IMR-90 (cell line): ENCODE measurements around the gene IL1R2.

Source experiments
- BHLHE40 ChIP-seq: fragments of 150-350 bp; IDR thresholded peaks from 2 replicates; pipeline ENCODE4 v1.6.1; 2016; ENCODE audit warnings: mild to moderate bottlenecking, low read depth, low read length
- CEBPB ChIP-seq: IDR thresholded peaks from 2 replicates; pipeline ENCODE4 v1.6.1; 2012; ENCODE audit warnings: low read depth, low read length, improper control_type of control experiment
- CHD1 ChIP-seq: IDR thresholded peaks from 2 replicates; pipeline ENCODE4 v1.6.1; 2012; ENCODE audit warnings: low read depth, low read length, improper control_type of control experiment
- FOS ChIP-seq: fragments of 150-350 bp; IDR thresholded peaks from 2 replicates; pipeline ENCODE4 v1.6.1; 2016; ENCODE audit warnings: low read depth, low read length
- MAFK ChIP-seq: IDR thresholded peaks from 2 replicates; pipeline ENCODE4 v1.6.1; 2012; ENCODE audit warnings: low read depth, low read length, improper control_type of control experiment
- MXI1 ChIP-seq: IDR thresholded peaks from 2 replicates; pipeline ENCODE4 v1.6.1; 2012; ENCODE audit warnings: low read depth, mild to moderate bottlenecking, low read length, moderate library complexity, borderline replicate concordance
- POLR2A ChIP-seq: IDR thresholded peaks from 2 replicates; pipeline ENCODE4 v1.6.1; 2012; ENCODE audit warnings: mild to moderate bottlenecking, low read depth, low read length
- RAD21 ChIP-seq: IDR thresholded peaks from 2 replicates; pipeline ENCODE4 v1.6.1; 2012; ENCODE audit warnings: low read length, improper control_type of control experiment
- RCOR1 ChIP-seq: IDR thresholded peaks from 2 replicates; pipeline ENCODE4 v1.6.1; 2012; ENCODE audit warnings: mild to moderate bottlenecking, low read length, improper control_type of control experiment; ENCODE audit not compliant: insufficient replicate concordance
- TF ChIP-seq, protein P1 (sequence below): conservative IDR thresholded peaks from 2 replicates; pipeline ENCODE4 v1.5.1; 2012; ENCODE audit warnings: mild to moderate bottlenecking, low read depth, low read length, improper control_type of control experiment
- TF ChIP-seq, protein P2 (sequence below): fragments of 150-350 bp; IDR thresholded peaks from 2 replicates; pipeline ENCODE4 v1.6.1; 2017; ENCODE audit warnings: mild to moderate bottlenecking, antibody characterized with exemption, low read length, low read depth

DNA sequence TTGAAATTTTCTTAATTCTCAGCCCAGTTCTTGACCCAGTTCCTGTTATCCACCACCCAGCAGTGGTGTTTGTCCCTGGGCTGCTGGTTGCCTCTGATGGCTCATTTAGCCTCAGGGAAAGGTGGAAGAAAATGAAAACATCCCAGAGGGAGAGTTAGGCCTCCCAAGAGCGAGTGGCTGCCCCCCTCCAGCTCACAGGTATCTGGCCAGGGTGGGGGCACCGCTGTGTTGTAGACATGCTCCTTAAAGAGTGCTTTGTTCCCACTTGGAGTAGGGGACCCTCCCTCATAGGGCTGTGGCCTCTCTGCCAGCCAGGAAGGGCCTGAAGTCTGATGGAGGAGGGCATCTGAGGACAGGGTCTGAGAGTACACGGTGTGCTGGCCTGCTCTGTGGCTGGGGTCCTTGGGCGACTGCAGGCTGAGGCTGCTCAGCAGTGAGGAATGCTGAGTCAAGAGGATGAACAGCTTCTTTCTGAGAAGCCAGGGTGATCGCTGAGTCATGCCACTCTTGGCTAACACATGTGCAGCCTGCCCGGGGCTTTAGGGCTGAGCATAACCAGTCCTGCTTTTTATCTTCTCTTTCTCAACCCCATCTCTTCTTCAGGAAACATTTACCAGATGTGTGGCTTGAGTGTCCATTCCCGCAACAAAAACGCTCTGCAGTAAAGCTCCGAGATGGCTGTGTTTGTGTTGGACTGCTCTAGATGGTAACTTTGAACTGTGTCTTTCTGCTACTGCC is 72.3 kb downstream of the IL1R2 start:
- TF ChIP-seq, protein P1, sequence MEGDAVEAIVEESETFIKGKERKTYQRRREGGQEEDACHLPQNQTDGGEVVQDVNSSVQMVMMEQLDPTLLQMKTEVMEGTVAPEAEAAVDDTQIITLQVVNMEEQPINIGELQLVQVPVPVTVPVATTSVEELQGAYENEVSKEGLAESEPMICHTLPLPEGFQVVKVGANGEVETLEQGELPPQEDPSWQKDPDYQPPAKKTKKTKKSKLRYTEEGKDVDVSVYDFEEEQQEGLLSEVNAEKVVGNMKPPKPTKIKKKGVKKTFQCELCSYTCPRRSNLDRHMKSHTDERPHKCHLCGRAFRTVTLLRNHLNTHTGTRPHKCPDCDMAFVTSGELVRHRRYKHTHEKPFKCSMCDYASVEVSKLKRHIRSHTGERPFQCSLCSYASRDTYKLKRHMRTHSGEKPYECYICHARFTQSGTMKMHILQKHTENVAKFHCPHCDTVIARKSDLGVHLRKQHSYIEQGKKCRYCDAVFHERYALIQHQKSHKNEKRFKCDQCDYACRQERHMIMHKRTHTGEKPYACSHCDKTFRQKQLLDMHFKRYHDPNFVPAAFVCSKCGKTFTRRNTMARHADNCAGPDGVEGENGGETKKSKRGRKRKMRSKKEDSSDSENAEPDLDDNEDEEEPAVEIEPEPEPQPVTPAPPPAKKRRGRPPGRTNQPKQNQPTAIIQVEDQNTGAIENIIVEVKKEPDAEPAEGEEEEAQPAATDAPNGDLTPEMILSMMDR = no peak
- TF ChIP-seq, protein P2, sequence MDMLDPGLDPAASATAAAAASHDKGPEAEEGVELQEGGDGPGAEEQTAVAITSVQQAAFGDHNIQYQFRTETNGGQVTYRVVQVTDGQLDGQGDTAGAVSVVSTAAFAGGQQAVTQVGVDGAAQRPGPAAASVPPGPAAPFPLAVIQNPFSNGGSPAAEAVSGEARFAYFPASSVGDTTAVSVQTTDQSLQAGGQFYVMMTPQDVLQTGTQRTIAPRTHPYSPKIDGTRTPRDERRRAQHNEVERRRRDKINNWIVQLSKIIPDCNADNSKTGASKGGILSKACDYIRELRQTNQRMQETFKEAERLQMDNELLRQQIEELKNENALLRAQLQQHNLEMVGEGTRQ = no peak
- TF ChIP-seq RAD21 = peak; percentile 29; the same call in 1 of the 2 replicates
- peak; percentile 47; the same call in 1 of the 2 replicates for TF ChIP-seq POLR2A
- TF ChIP-seq BHLHE40 = no peak; the same call in 1 of the 2 replicates
- TF ChIP-seq CEBPB = peak; percentile 91
- TF ChIP-seq CHD1 = peak; percentile 77; the same call in 1 of the 2 replicates
- TF ChIP-seq MXI1 = peak; percentile 98; the same call in 1 of the 2 replicates
- TF ChIP-seq FOS = peak; percentile 89
- peak; percentile 81 for TF ChIP-seq RCOR1
- TF ChIP-seq MAFK = peak; percentile 95
